Right atrium auricular region (tissue), 2 donors: ENCODE data around the gene NMT2. TPM values are rescaled to one million over a fixed set of nuclear protein-coding genes. Genes with fewer than 3 reads are reported as not detected.

Experiments used
- DNase-seq: peaks from one replicate; pipeline ENCODE4 v3.0.0-alpha.2; 2019; ENCODE audit warnings: low spot score
- H3K27ac ChIP-seq, 2 donors: fragments of 200-600 bp; sonication (generic); 1 replicate in 1 of 2; 2 replicates in 1 of 2; pipeline ENCODE4 v1.5.1; 2016 to 2019
- H3K27me3 ChIP-seq, 2 donors: fragments of 200-600 bp; sonication (generic); one replicate each; pipeline versions ENCODE4 v1.5.1 to v1.6.0; 2017 to 2019
- H3K36me3 ChIP-seq: fragments of 200-600 bp; sonication (generic); one replicate; pipeline ENCODE4 v1.5.1; 2016
- H3K4me1 ChIP-seq, 2 donors: fragments of 200-600 bp; sonication (generic); one replicate each; pipeline versions ENCODE4 v1.5.1 to v1.6.0; 2017 to 2019
- H3K4me3 ChIP-seq, 2 donors: fragments of 200-600 bp; sonication (generic); 1 replicate in 1 of 2; 2 replicates in 1 of 2; pipeline ENCODE4 v1.5.1; 2017 to 2019; ENCODE audit warnings: mild to moderate bottlenecking in 1 of 2, moderate library complexity in 1 of 2
- H3K9me3 ChIP-seq, 2 donors: fragments of 200-600 bp; sonication (generic); one replicate each; pipeline ENCODE4 v1.5.1; 2019
- total RNA-seq, 2 donors: library from RNA; depleted of rRNA; stranded (reverse); fragments of >200 nt; gene quantifications; one replicate each; pipeline ENCODE4 v1.1.0, GENCODE V29; 2016
- TF ChIP-seq, protein P1 (sequence below), 2 donors: fragments of 200-600 bp; sonication (generic); IDR thresholded peaks; one replicate each; pipeline ENCODE4 v1.5.1; 2019; ENCODE audit warnings: antibody characterized with exemption in 2 of 2

NMT2 gene
- total RNA-seq, 2 donors from 2014 or later, result 9.7 to 10.5 TPM

- H3K27ac ChIP-seq, result no peak overlapping the region
- no peak for DNase-seq
- H3K27me3 ChIP-seq, result no peaks in the 10 kb centered on the region
- TF ChIP-seq, protein P1, sequence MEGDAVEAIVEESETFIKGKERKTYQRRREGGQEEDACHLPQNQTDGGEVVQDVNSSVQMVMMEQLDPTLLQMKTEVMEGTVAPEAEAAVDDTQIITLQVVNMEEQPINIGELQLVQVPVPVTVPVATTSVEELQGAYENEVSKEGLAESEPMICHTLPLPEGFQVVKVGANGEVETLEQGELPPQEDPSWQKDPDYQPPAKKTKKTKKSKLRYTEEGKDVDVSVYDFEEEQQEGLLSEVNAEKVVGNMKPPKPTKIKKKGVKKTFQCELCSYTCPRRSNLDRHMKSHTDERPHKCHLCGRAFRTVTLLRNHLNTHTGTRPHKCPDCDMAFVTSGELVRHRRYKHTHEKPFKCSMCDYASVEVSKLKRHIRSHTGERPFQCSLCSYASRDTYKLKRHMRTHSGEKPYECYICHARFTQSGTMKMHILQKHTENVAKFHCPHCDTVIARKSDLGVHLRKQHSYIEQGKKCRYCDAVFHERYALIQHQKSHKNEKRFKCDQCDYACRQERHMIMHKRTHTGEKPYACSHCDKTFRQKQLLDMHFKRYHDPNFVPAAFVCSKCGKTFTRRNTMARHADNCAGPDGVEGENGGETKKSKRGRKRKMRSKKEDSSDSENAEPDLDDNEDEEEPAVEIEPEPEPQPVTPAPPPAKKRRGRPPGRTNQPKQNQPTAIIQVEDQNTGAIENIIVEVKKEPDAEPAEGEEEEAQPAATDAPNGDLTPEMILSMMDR (IDR thresholded peaks at IDR 0.05), result no peak
- peaks cover 10% of the 10 kb centered on the region for H3K36me3 ChIP-seq
- H3K9me3 ChIP-seq, result no peaks in the 10 kb centered on the region
- H3K4me1 ChIP-seq, result peaks cover 0 to 5% of the 10 kb centered on the region in 2 donors
- no peak overlapping the region for H3K4me3 ChIP-seq
Observed at GRCh38 chr10:15141136-15142054, 27.1 kb downstream of the NMT2 start.

DNA sequence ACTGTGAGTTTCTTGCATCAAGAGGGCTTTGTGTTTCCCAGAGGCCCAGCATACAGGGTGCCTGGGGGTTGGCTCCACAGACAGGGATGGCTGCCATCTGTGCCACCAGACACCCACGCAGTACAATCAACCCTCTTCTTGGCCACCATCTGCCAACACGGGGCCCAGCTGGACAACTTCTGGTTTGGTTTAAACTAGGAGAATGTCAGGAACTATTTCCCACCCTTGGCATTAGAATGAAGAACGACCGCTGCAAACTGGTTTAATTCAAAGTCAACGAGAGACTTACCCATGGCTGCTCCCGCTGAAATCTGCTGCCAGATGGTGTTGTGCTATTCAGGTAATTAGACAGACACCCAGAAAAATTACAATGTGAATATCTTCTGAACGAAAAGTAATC, 27.8 kb downstream of the NMT2 start:
- Histone ChIP-seq H3K9me3 (no peaks in the 10 kb centered on the region), H3K4me1 (peaks cover 0 to 5% of the 10 kb centered on the region in 2 donors), H3K27ac (no peak overlapping the region), H3K27me3 (no peaks in the 10 kb centered on the region), H3K4me3 (no peak overlapping the region), H3K36me3 (peaks cover 13% of the 10 kb centered on the region)
- no peak for DNase-seq
- TF ChIP-seq, protein P1 (IDR thresholded peaks at IDR 0.05), result no peak

DNA sequence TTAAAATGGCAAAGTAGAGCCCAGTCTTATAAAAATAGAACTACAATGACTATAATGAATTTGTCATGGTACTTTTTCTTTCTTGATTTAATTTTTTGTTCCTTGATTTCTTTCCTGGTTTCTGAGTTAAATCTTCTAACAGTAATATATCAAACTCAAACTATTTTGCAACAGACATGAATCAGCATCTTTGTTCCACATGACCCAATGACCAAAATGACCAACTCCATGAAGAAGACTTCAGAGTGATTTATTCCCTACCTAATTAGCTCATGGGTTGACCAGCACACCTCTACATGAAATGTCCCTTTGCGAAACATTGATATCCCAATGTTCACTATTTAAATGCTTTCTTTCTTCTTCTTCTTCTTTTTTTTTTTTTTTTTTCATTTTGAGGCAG, 30.9 kb downstream of the NMT2 start:
- TF ChIP-seq, protein P1 (IDR thresholded peaks at IDR 0.05), result no peak
- DNase-seq, result no peak
- H3K27ac ChIP-seq, result no peak overlapping the region
- no peak overlapping the region for H3K4me3 ChIP-seq
- peaks cover 43% of the 10 kb centered on the region for H3K36me3 ChIP-seq
- no peaks in the 10 kb centered on the region for H3K9me3 ChIP-seq
- H3K4me1 ChIP-seq, result peaks cover 0 to 5% of the 10 kb centered on the region in 2 donors
- H3K27me3 ChIP-seq, result no peaks in the 10 kb centered on the region

DNA sequence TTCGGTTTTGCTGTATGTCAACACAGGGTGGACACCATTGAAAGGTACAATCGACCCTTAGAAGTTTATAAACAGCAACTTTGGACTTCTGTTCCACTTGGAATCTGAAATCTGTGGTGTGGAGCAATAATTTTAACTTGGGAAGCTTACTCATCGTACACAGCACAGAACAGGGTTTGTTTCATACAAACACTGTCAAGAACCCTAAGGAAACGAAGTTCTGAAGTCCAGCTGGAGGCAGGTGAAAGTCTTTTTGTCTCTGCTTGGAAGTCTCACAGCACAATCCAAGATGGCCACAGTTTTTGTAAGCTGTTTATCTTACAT, 31.5 kb downstream of the NMT2 start:
- H3K36me3 ChIP-seq, result peaks cover 48% of the 10 kb centered on the region
- no peaks in the 10 kb centered on the region for H3K9me3 ChIP-seq
- no peaks in the 10 kb centered on the region for H3K27me3 ChIP-seq
- DNase-seq, result no peak
- no peak overlapping the region for H3K27ac ChIP-seq
- TF ChIP-seq, protein P1 (IDR thresholded peaks at IDR 0.05), result no peak
- peaks cover 0 to 3% of the 10 kb centered on the region in 2 donors for H3K4me1 ChIP-seq
- H3K4me3 ChIP-seq, result no peak overlapping the region

DNA sequence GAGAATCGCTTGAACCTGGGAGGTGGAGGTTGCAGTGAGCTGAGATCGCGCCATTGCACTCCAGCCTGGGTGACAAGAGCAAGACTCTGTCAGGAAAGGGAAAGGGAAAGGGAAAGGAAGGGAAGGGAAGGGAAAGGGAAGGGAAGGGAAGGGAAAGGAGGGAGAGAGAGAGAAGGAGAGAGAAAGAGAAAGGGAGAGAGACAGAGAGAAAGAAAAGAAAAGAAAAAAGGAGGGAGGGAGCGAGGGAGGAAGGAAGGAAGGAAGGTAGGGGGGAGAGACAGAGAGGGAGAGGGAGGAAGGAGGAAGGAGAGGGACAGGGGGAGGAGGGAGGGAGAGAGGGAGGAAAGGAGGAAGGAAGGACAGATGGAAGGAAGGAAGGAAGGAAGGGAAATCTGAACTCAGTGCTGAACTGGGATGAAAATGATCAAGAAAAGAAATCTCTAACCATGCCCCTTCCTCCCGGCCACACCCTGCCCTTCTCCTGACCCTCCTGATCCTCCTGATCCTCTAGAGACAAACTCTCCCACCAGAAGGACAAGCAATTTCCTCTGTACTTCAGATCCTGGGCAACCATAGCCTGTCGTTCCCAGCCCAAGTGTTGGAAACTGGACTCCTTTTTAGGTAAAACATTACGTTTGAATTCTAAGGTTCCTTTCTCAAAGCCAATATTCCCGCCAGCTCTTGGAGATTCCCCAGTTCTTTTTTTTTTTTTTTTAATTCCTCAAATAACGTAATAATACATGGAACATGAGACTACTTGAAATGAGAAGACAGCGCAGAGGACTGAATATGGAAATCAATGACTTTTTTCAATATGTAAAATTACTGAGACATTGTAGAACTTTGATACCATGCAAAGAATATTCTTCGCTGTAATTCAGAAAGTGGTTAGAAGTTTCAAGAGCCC, 32.1 kb downstream of the NMT2 start:
- Histone ChIP-seq H3K4me1 (no peaks in the 10 kb centered on the region), H3K4me3 (no peak overlapping the region), H3K36me3 (peaks cover 48% of the 10 kb centered on the region), H3K27ac (no peak overlapping the region), H3K27me3 (no peaks in the 10 kb centered on the region), H3K9me3 (no peaks in the 10 kb centered on the region)
- no peak for DNase-seq
- TF ChIP-seq, protein P1 (IDR thresholded peaks at IDR 0.05), result no peak
